HG03095 (cell line): ENCODE measurements around the gene FBXL3.
"Not testable (repeated sequence)": the region's sequence is repeated elsewhere in the genome, so short reads cannot be mapped to it uniquely, and the experiment has no call there.

Source experiments
- ATAC-seq: cut with Tn5 transposase; IDR thresholded peaks from one replicate; pipeline ENCODE4 v1.9.1; 2021; ENCODE audit warnings: moderate library complexity; ENCODE audit not compliant: unreplicated experiment

Gene FBXL3

DNA sequence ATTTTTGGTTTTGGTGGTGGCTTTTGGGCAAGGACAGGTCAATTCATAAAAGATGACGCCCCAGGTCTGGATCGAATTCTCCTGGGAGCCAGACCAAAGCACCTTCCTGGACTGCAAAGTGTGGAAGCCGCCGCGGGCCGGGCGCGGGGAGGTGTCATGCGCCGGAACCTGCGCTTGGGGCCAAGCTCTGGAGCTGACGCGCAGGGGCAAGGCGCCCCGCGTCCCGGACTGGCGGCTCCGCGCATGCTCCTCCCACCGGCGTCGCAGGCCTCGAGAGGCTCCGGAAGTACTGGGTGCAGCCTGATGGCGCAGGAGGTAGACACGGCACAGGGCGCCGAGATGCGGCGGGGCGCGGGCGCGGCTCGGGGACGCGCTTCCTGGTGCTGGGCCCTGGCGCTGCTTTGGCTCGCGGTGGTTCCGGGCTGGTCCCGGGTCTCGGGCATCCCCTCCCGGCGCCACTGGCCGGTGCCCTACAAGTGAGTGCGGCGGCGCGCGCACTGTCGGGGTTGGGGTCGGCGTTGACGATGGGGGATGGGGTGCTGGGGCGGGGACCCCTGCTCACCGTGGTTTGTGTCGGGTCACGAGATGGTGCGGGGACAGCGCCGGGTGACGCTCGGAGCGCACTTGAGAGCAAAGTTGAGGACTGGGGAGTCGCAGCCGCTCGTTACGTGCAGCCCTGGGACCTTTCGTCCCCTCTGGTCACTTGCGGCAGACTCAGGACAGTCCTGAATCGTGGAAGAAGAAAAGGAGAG, 35.0 kb downstream of the FBXL3 start, which contains the start of gene CLN5:
Gene CLN5 (plus strand): TSS at position 286 of the 752 bp plus-strand sequence. CDS start 18 bp downstream, at position 304.
- peak; percentile 97 for ATAC-seq

DNA sequence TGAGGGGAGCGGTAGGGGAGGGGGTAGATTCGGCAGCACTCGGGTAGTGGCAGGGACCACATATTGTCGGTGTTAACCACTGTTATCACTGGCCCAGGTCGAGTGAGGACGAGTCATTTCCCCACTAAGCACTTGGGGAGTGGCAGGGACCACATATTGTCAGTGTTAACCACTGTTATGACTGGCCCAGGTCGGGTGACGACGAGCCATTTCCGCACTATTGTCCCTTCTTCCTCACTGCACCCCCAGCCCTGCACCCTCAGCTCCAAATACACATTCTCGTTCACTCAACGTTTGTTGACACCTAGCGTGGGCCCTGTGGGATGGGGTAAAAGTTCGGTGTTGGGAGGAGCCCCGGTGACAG, 35.5 kb downstream of the FBXL3 start:
- peak; percentile 35 for ATAC-seq

DNA sequence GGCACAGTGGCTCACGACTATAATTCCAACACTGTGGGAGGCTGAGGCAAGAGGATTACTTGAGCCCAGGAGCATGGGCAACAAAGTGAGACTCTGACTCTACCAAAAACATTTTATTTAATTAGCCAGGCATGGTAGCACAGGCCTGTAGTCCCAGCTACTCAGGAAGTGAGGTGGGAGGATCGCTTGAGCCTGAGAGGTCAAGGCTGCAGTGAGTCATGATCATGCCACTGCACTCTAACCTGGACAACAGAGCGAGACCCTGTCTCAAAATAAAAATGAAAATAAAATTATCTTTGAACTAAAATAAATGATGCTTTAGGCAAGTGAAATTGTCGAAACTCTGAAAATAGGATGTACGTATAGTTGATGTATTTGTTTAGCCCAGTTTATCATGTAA, 43.3 kb downstream of the FBXL3 start:
- ATAC-seq, result no peak

DNA sequence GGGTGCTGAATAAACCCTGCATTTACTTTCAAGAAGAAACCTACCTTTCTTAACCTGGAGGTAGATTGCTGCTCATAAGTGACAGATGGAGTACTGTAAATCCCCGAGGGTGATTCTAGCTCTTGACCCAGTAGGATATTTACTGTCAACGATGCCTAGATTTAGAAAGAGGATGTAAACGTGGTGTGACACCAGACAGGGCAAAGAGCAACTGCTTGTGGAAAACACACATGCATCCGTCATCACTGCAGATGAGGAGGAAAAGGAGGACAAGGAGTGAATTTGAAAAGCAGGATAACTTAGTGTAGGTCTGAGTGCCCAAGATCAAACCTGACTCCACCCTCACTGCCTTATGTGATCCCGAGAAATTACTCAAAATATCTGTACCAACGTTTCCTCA, 44.9 kb downstream of the FBXL3 start:
- ATAC-seq, result no peak

DNA sequence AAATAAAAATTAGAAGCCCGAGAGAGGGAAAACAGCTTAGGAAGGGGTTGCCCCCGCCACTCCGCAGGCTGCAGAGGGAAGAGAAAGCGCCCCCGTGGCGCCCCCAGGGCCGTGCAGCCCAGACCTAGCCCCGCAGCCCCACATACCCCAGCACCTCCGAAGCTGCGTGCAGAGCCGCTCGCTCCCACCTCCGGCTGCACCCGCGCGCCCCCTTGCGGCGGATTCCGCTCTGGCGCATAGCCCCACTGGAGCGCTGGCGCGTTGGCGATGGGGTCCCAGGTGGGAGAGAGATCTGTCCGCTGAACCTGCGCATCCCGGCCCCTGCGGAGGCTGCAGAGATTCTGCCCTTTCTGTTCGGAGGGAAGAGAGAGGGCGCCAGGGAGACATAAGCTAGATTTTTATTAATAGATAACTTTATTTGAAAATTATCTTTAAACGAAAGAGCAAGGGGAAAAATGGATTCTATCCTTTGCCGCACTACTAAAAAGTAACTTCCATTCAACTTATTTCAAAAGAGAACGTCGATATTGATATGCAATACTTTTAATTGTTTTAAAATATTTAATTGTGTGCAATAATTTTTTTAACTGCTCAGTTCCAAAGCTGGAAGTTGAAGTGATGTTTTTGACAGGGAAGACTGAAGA, 46.8 kb downstream of the FBXL3 start:
- peak; percentile 100 for ATAC-seq

DNA sequence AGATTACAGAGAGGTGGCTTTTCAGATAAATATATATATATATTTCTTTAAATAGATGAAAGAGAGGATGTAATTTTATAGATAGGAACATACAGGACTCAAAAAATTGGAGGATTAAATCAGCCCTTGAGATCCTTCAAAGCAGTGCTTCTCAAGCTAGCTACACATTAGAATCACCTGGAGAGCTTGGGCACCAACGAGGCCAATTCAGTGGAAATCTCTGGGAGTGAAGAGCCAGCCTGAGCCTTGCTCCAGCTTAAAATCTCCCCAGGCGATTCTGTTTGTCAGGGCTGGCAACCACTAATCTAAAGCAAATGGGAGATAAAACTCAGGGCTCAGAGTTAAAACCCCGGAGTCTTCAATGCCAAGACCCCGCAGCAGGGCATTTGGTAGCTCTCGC, 50.0 kb downstream of the FBXL3 start:
- ATAC-seq, result no peak

DNA sequence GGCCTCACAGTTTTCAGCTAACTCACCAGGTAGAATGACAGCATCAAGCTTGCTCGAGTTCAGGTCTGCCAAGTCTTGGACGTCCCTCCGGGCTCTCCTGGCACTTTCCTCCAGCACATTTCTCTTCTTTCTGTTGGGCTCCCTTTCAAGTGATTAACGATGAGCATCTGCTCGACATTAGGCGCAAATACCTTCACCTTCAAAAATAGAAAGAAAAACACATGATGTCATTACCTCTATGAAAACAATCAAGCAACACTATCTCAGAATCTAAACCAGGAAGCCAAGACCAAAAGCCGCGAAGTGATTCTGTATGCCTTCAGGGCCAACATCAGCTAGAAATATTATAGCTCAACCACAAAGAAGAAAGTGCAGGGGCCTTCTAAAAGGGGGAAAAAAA, 50.5 kb downstream of the FBXL3 start:
- ATAC-seq, result no peak

DNA sequence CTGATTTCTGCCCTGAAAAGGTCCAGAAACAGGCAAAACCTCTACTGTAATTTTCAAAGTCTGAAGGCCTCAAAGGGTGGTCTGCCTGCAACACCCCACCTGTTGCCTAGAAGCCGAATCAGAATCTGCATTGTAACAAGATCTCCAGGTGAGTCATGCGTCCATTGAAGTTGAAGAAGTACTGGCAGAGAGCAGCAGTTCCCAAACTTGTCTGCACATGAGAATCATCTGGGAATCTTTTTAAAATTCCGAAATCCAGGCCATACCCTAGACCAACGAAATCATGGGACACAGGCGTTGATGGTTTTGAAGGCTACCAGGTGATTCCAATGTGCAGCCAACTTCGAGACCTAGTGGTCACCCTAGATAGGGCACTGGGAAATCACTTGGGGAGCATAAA, 51.1 kb downstream of the FBXL3 start:
- no peak for ATAC-seq

DNA sequence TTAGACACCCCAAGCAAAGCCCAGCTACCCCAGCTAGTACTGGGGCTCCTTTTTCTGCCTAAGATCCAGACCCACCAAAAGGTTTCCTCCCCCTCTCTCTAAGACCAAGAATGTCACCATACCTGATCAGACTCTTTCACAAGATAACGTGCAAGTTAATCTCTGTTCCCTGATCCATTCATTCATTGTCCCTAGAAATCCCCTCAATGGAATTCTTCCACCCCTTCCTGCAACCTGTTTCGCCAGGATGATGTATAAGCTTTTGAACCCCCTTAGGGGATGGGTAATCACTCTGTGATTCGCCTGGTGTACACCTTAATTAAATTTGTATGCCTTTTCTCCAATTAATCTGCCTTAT, 52.4 kb downstream of the FBXL3 start:
- ATAC-seq, result no peak

DNA sequence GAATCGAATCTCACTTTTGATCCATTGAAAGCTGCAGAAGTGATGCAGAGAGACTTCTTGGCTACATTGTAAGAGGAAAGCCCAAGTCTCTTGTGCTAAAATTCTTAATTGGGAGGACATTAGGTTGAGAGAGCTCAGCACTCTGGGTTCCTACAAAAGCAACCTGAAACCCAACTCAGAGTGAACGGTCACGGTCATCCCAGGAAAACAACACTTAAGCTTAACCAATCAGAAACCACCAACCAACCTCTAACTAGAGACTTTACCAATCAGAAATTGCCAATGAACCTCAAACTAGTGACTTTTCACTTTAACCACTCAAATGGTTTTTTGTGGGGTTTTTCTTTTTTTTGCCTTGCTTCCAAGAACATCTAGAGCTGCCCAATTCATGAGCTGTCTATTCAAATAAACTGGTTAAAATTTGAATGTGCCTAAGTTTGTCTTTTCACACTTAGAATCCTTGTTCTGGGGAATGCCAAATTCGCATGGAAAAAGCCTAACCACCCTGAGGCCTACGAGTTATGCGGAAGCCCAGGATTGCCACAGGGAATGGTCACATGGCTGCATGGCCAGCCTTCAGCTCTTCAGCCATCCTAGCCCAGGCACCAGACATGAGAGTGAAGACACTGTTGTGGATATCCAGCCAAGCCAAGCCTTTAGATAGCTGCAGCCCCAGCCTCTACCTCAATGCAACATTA, 52.9 kb downstream of the FBXL3 start:
- ATAC-seq, result no peak

DNA sequence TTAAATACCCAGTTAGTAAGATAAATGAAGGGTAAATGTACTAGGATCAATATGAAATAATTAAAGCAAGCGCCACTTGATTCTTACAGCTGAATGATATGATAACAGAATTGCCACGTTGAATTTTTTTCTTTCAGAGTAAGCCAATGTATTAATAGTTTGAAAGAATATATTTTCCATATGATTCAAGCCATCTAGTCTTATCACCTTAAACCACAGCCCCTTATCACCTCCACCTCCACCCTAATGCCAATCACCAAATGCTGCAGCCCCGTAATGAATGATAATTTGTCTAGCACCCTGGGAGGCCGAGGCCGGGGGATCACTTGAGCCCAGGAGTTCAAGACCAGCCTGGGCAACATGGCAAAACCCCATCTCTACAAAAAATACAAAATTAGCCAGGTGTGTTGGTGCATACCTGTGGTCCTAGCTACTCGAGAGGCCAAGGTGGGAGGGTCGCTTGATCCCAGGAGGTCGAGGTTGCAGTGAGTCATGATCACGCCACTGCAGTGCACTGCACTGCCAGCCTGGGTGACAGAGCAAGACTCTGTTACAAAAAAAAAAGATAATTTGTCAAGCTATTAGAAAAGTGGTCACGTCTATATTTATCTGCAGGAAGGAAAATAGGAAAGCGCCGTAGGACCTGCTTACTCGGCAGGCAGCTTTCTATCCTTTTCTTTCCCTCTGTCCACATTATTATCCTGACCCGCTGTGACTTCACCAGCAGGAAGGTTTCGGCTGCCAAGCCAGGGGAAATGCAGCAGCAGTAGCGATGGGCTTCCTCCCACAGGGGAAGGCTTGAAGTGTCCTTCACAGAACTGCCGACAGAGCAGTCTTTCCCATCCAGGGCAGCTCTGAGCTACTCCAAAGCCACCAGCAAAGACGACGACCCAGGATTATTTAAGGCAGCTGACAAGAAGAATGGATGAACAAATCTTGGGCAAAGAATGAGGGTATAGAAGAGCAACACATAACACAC, 54.8 kb downstream of the FBXL3 start:
- ATAC-seq, result no peak

DNA sequence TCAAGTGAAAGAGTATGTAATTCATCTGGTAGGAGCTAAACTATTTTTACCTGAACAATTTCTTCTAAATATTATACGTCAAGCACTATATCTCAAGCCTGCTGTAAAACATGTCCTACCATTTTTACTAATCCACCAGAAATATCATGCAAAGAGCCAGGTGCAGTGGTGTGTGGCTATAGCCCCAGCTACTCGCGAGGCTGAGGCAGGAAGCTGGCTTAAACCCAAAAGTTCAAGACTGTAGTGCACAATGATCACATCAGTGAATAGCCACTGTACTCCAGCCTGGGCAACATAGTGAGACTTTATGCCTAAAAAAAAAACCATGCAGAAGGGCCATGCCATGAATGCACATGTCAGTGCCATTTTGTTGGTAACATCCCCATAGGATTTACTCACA, 55.7 kb downstream of the FBXL3 start:
- peak; percentile 60 for ATAC-seq

DNA sequence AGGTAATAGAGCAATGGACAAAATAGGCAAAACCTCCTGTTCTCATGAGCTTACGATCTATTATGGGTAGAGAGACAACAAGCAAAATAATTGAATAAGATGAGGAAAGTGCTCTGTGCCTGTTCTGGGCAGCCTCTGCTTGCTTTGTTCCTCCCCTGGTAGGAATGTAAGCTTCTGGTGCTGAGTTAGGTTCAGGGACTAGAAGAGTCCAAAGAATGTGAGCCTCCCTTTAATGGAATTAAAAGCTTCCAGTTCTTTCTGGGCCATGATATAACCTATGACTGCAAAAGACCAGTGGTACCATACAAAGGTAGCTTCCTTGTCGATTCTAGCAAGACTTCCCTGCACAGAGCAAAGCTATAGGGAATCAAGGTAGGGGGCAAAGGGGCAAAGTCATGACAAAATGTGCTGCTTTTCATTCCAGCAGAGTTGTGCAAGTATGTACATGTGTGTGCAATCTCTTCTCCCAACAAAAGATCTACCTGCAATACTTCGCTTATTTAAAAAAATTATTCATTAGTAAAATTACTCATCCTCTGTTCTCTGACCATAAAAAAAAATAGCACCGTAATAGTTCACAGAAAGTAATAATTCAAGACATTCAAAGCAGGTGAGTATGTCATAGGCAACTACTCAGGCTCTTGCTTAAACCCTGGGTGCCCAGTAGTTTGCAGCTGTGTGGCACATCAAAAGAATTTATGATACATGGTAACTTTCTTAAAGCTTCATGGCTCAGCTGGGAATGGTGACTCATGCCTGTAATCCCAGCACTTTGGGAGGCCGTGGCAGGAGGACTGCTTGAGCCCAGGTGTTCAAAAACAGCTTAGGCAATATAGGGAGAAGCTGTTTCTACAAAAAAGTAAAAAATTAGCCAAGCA, 57.2 kb downstream of the FBXL3 start:
- ATAC-seq, result no peak

DNA sequence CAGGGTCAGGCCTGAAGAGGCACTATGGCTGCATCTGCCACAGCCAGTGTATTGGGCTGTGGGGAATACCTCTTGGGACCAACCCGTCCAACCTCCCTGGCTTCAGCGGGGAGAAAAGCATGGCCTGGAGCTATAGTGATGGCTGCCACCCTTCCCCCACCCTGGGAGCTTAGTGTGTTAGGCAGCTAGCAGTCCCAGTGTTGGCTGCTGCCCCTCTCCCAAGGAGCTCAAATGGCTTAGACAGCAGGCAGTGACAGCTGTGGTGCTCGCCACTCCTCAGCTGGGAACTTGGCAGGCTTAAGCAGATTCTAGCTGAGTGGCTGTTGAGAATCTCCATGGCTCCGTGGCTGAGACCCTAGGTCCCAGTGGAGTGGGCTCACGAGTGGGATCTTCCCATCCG, 58.9 kb downstream of the FBXL3 start:
- ATAC-seq, result no peak

DNA sequence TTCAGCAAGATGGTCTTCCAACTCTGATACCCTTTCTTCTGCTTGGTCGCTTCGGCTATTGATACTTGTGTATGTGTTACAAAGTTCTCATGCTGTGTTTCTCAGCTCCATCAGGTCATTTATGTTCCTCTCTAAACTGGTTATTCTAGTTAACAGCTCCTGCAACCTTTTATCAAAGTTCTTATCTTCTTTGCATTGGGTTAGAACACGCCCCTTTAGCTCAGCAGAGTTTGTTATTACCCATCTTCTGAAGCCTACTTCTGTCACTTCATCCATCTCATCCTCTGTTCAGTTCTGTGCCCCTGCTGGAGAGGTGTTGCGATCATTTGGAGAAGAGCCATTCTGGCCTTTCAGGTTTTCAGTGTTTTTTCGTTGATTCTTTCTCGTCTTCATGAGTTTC, 59.9 kb downstream of the FBXL3 start:
- no peak for ATAC-seq

DNA sequence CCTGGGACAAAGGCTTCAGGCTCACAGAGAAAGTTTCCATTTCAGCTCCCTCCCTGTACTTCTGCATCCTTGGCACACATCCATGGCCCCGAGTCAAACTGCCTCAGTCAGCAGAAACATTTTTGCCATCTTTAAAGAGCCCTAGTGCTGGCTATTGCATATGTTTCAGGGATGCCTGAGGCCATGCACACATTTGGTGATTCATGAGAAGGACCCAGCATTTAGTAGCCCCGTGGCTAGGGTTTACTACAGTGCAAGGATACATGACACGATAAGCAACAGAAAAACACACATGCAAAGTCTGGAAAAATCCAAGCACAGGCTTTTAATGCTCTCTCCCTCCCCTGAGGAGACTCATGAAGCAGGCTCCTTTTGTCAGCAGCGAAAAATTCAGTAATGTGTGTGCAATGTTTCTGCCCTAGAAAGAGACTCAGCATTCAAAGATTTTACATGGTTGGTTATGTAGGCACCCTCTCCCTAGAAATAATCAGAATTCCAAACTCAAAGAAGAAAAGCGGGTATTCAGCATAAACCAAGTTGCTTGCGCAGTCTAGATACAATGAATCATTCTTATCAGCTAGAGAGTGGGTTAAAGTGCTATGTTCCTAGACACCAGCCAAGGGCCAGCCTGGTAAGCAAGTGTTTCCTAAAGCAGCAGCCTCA, 61.1 kb downstream of the FBXL3 start:
- no peak for ATAC-seq

DNA sequence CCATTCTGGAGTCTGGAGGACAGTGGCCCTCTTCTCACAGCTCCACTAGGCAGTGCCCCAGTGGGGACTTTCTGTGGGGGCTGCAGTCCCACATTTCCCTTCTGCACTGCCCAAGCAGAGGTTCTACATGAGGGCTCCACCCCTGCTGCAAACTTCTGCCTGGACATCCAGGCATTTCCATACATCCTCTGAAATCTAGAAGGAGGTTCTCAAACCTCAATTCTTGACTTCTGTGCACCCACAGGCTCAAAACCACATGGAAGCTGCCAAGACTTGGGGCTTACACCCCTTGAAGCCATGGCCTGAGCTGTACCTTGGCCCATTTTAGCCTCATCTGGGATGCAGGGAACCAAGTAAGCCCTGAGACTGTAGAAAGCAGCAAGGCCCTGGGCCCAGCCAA, 67.2 kb downstream of the FBXL3 start:
- not testable (repeated sequence) for ATAC-seq

DNA sequence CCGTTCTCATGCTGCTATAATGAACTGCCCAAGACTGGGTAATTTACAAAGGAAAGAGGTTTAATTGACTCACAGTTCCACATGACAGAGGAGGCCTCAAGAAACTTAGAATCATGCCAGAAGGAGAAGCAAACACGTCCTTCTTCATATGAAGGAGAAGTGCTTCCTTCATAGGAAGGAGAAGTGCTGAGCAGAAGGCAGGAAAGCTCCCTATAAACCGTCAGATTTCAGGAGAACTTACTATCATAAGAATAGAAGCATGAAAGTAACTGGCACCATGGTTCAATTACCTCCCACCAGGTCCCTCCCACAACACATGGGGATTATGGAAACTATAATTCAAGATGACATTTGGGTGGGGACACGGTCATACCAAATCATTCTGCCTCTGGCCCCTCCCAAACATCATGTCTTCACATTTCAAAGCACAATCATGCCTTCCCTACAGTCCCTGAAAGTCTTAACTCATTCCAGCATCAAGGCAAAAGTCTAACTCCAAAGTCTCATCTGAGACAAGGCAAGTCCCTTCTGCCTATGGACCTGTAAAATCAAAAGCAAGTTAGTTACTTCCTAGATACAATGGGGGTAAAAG, 68.0 kb downstream of the FBXL3 start:
- no peak for ATAC-seq

DNA sequence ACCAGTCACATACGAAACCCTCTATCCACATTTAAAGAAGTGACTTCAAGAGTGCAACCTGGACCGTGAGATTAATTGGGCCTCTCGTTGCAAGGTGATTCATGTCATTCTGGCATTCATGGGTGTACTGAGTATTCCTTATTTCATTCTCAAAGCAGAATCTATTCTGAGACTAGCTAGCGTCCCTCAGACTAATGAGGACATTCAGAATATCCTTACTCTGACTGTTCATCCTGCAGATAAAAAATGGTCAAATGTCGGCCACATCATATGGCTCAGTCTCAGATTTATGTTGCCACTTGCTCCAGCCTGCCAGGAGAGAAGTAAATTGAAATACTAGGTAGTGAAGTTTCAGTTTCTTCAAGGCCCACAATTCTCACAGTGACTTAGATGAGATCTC, 71.3 kb downstream of the FBXL3 start:
- no peak for ATAC-seq
